UCSD-AML1 (cell line): ENCODE measurements around the gene RPL10A.
"Not testable (repeated sequence)": the region's sequence is repeated elsewhere in the genome, so short reads cannot be mapped to it uniquely, and the experiment has no call there.

ENCODE experiments used
- DNase-seq: peaks from one replicate; lab custom pipeline; 2025; ENCODE audit not compliant: unreplicated experiment; lab: John Stamatoyannopoulos, UW

The RPL10A gene

DNA sequence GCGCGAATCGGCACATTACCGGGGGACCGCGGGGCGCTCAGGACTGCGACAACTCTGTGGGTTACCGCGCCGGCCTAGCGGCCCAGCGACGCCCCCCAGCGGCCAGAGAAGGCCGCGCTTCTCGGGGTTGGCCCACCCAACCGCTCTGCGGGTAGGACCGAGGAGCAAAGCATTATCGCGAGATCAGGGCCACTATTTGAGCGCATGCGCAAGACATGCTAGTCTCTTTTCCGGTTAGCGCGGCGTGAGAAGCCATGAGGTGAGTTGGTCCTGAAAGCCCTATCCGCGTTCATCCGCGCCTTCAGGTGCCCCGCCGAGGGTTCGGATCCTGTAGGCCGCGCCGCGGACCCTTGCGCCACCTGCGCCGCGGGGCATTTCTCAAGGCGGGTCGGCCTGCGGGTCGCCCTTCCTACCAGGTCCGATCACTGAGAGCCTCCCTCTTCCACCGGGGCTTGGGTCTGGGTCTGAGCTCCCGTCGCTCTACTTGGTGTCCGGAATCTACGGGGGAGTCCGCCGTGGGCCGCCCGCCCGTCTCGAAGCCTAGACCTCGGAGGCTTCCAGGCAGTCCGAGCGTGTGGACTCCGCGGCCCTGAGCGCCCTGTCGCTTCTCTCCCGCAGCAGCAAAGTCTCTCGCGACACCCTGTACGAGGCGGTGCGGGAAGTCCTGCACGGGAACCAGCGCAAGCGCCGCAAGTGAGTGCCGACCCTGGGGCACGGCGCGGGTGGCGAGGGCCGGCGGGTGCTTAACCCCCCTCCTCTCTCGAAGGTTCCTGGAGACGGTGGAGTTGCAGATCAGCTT, at the start of gene RPL10A:
Gene RPL10A (plus strand): TSS at position 221 of the 799 bp plus-strand sequence. CDS start 34 bp downstream, at position 255.
- peak; percentile 95 for DNase-seq

DNA sequence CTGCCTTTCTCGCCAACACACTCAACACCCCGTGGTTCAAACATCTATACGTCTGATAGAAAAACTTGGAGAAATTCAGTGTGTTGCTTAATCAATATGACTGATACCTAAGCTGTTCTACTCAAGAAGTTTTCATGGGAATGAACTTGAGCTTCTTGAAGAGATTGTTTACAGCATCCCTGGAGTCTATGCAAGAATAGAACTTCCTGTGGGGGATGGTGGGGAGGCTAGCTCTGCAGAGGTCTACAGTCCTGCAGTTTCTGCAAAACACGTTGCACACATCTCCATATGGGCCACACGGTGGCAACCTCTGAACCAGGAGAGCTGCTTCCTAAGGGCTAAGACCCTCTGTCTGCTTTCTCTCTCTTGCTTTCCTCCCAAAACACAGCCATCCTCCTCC, 48.8 kb upstream of the RPL10A start:
- DNase-seq: peak; percentile 43

DNA sequence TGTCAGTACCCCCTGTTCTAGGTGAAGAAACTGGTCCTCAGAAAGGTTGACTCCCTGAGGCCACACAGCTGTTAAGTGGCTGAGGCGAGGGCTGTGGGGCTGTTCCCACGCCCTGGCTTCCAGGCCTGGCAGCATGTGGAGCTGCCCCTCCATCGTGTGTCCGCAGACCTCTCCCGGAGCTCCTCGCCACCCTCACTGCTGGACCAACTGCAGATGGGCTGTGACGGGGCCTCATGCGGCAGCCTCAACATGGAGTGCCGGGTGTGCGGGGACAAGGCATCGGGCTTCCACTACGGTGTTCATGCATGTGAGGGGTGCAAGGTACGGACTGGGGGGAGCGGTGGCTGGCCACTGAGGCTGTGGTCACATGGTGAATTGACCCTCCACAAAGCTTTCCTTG, 48.2 kb upstream of the RPL10A start:
- no peak for DNase-seq

DNA sequence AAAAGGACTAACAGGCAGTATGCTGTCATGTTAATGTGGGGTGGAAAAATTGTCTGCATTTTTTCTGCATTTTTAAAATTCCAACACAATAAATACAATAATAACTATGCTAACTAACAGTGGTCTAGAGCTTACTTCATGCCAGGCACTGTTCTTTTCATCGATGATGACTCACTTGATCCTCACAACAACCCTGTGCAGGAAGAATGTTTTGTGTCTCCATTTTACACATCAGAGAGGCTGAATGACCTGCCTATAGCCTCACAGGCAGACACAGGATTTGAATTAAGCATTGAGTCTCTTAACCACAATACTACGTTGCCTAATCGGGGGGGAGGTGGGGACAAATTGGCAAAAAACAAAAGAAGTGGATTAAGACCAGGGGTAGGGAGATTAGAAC, 42.9 kb upstream of the RPL10A start:
- no peak for DNase-seq

DNA sequence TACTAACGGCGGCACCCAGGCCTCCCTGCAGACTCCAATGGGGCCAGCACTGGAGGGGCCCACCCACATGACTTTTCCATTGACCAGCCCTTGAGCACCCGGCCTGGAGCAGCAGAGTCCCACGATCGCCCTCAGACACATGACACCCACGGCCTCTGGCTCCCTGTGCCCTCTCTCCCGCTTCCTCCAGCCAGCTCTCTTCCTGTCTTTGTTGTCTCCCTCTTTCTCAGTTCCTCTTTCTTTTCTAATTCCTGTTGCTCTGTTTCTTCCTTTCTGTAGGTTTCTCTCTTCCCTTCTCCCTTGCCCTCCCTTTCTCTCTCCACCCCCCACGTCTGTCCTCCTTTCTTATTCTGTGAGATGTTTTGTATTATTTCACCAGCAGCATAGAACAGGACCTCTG, 42.1 kb upstream of the RPL10A start:
- DNase-seq: no peak

DNA sequence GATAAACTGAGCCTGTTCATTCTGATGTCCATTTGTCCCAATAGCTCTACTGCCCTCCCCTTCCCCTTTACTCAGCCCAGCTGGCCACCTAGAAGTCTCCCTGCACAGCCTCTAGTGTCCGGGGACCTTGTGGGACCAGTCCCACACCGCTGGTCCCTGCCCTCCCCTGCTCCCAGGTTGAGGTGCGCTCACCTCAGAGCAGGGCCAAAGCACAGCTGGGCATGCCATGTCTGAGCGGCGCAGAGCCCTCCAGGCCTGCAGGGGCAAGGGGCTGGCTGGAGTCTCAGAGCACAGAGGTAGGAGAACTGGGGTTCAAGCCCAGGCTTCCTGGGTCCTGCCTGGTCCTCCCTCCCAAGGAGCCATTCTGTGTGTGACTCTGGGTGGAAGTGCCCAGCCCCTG, 40.8 kb upstream of the RPL10A start:
- DNase-seq: no peak

DNA sequence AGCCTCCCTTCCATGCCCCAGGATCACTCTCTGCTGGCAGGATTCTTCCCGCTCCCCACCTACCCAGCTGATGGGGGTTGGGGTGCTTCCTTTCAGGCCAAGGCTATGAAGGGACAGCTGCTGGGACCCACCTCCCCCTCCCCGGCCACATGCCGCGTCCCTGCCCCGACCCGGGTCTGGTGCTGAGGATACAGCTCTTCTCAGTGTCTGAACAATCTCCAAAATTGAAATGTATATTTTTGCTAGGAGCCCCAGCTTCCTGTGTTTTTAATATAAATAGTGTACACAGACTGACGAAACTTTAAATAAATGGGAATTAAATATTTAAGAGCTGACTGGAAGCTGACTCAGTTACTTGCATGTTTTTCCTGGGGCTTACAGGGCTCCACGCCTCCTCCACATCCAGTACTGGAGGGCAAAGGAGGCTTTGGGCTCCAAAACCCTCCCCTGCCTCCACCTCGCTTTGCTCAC, 40.3 kb upstream of the RPL10A start:
- no peak for DNase-seq

DNA sequence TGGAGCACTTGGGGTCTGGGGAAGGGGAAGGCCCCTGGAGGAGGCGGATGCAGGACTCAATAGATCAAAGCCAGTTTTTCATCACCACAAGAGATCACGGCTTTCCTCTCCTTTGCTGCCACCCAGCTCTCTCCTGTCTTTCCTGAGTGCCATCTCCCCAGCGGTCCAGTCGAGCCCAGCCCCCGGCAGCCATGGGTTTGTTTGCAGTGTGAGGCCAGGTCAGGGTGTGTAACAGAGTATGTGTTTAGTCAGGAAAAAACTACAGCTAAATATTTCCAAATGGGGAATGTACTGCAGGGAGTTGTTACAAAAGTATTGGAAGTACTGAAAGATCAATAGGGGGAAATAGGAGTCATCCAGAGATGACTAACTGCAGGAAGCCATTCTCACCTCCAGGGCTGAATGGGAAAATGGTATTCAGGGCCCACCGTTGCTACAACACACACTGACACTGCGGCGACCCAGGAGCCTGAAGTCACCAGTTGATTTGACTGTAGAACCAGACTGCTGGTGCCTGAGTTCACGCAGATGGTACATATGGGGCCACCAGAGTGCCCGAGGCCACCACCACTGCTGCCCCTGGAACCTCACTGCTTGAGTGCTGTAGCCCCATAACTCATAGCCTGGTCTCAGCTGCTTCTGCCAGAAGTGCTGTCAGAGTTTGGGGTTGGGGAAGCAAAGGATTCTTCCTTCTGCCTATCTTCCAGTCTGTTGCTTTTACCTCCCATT, 39.6 kb upstream of the RPL10A start:
- no peak for DNase-seq

DNA sequence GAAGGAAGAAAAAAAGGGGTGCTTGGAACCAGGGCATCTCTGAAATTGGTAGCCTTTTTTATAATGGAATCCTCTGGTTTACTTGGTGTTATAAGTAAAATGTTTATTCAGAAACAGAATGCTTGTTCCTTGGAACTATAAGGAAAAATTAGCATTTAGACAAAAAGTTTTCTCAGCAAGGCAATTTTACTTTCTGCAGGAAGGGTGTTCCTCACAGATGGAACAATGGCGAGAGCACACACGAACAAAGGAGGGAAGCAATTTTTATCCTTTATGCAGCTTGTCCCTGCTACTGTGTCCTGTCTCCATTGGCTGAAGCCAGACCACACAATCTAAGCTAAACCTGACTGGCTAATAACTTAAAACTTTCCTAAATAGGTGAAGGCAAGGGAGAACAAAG, 38.7 kb upstream of the RPL10A start:
- DNase-seq: no peak

DNA sequence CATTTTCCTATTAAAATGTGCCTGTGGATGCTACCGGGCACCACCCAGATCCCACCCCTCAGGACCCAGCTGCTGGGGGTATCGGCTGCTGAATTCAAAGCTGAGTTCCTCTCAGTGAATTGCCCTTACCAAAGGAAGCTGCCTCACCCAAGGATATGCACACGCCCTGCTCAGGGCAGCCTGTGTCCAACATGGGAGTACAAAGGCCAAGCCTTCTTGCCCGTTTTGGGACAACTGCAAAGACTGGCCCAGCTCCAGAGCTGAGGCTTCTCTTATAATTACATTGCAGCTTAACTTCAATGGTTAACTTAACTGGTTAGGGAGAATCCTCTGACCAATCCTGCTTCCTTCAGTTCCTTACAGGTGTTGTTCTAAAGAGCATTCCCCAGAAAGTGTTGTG, 35.9 kb upstream of the RPL10A start:
- no peak for DNase-seq

DNA sequence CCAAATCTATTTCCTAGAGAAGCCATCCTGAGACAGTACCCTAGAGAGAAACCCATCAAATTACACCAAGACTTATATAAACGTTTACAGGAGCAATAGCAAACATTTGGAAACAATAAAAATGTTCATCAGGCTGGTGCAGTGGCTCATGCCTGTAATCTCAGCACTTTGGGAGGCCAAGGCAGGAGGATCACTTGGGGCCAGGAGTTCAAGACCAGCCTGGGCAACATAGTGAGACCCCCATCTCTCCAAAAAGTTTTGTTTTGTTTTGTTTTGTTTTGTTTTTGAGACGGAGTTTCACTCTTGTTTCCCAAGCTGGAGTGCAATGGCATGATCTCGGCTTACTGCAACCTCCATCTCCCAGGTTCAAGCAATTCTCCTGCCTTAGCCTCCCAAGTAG, 35.5 kb upstream of the RPL10A start:
- DNase-seq: not testable (repeated sequence)

DNA sequence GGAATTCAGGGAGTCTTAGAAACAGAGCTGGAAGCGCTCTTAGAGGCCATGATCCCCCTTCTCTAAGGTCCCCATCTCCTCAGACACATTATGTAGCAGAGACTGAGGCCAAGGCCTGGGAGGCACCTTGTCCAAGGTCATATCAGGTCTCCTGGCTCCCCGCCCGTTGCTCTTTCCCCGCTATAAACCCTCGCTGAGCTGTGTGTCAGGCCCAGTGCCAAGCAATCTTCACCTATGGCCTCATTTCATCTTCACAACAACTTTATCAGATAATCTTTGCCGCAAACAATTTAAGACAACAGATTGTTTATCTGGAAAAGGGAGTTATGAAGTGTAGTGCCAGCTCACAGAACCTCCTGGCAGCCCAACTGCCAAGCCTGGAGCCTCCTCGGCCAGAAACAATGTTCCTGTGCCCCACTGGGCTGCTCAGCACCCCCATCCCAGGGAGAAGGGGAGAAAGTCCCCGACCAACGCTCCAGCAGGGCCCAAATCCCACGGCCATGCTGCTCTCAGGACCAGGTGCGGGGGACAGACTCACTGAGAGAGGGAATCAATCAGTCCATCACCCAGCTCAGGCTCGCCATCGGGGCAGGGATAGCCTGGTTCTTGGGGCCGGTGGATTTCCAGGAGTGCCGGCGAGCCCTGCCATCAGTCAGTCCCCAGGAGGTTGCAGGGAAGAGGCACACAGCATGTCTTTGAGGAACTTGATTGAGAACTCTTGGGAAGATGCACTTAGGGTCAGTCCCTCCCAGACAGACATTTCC, 32.9 kb upstream of the RPL10A start:
- no peak for DNase-seq

DNA sequence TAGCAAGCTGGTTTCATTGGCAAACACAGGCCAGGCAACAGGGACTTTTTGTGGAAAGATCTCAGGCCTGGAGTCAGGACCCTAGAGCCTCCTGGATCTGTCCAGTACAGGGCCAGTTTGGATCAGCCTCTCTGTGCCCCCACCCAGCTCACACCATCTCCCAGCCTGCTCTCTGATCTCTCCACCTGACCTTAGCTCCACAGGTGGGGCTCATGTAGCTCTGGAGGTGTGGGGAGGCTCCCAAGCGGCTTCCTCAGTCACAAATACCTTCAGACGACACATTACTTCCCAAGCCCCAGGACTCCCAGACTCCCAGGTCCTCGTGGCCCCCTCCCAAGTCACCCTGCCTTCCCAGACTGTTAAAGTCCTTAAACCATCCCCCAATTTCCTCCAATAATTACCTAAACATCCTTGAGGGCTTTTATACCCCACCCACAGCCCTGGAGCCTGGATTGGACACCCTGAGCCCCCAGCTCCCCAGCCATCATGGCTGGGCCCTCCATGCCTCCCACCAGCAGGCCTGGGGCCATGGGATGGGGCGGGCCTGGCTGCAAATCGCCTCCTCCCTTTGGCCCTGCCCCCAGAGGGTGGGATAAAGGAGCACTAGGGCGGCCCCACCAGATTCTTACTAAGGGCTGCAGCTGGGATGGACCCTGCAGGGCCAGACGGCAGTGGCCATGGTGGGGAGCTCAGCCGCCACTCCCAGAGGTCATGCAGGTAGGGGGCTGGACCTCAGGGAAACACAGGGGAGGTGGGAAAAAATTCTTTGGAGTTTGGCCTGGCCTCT, 31.9 kb upstream of the RPL10A start:
- no peak for DNase-seq

DNA sequence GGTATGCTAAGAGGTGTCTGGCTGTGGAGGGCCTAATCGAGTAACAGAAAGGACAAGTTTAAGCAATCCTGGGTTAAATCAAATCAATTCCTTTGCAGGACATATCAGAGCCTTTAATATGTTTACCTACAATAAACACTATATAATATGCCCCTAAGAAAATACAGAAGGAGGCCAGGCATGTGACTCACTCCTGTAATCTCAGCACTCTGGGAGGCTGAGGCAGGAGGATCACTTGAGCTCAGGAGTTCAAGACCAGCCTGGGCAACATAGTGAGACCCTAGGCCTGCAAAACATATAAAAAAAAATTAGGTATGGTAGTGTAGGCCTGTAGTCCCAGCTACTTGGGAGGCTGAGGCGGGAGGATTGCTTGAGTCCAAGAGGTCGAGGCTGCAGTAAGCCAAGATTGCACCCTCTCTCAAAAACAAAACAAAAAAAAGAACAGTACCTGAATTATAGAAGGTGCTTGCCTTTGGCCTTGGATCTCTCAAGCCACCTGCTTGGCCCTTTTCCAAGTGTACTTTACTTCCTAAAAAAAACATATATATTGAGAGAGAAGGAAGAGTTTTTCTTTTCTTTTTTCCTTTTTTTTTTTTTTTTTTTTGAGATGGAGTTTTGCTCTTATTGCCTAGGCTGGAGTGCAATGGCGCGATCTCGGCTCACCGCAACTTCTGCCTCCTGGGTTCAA, 29.7 kb upstream of the RPL10A start:
- DNase-seq: not testable (repeated sequence)

DNA sequence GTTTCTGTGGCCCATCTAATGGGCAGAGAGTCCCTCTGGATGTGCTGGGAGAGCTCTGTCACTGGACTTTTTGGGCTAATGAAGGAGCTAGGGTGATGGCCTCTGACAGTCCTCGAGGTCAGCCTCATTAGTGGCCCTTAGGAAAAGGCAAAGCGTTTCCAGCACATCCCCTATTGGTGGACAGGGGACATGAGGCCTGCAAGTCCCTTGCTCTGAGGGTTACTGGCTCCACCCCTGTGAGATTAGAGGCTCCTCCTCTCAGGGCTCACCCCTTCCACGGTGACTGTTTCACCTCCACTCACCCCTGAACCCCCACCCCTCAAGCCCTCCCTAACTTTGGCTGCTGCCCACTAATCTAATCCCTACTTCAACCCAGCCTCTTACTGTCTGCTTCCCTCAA, 28.9 kb upstream of the RPL10A start:
- DNase-seq: no peak

DNA sequence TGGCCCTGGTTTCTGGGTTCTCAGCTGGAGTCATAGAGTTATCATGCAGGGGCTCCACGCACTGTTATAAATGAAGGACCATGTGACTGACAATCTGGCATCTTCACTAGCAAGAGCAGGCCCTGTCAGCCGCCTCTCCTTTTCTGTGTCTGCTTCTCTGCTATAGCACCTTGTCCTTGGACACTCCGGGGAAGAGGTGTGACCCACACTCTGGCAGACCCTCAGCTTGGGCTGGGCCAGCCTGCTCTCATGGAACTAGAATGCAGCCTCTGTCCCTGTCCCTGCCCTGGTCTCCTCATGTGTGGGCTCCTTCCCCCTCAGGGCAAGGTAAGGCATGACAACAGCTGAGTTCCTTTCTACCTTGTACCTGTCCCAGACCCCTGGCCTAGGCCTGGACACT, 27.0 kb upstream of the RPL10A start:
- DNase-seq: no peak

DNA sequence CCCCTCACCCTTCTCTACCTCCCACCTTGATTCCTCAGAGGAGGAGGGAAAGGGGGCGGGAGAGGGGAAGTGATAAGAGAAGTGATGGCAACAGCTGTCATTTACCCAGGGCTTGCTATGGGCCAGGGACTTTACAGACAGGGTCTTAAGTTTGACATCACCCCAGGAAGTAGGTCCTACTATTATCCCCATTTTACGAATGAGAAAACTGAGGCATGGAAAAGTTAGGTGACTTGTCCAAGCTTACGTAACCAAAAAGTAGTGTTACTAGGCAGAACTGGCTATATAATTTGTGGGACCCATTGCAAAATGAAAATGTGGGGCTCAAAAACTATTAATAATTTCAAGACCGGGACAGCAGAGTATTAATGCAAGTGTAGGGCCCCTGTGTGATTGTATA, 26.6 kb upstream of the RPL10A start:
- no peak for DNase-seq

DNA sequence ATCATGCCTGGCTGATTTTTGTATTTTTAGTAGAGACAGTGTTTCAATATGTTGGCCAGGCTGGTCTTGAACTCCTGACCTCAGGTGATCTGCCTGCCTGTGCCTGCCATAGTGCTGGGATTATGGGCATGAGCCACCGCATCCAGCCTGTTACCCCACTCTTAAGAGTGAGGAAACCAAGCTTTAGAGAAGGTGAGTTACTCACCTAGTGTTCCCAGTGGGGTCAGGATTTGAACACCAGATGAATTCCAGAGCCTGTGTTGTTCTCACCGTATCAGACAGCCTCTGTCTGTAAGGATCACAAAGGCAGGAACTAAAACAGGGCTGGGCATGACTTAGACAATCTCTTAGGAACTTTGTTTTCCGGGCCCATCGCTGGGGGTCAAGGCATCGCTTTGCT, 25.5 kb upstream of the RPL10A start:
- DNase-seq: no peak

DNA sequence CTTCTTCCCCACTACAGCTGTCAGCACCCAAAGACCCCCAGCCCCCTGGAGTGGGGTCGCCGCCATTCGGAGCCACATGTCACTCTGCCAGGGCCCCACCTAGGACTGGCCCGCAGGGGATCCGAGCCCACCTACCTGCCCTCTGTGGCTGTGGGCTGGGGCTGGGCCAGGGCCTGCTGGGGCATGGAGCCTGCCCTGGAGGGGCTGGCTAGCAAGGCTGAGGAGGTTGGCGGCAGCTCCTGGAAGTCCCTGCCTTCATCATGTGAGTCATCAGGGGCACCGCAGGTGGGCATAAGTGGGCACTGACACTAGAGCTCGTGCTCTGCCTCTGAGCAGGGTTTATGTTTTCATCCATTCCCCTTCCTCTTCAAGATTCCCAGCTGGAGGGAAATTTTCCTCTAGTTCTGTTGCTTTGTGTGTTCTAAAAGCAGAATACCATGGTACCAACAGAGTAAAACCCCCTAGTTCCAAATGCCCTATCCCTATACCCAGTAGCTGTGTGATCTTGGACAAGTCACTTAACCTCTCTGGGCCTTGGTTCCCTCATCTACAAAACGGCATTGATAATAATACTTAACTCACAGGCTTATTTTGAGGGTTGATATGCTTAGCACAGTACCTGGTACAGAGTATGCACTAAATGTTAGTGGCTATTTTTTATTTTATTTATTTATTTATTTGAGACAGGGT, 24.7 kb upstream of the RPL10A start:
- no peak for DNase-seq

DNA sequence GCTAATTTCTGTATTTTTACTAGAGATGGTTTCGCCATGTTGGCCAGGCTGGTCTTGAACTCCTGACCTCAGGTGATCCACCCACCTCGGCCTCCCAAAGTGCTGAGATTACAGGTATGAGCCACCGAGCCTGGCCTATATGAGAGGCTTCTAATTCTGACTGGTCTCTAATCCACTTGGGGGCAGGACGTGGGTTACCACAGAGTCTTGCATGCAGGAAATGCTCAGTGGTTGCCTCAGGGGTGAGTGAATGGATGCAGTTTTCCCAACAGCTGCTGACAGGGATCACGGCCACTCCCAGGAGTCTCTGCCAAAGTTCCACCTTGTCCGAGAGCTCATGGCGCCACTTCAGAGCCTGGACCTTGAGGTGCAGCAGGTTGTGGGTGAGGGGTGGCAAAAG, 22.5 kb upstream of the RPL10A start:
- DNase-seq: no peak
